ENCODE data around the gene ASIC3.

The ASIC3 gene

GRCh38 chr7:151085691-151086620, 37.6 kb downstream of the ASIC3 start, which contains the start of gene AGAP3:
Gene AGAP3, plus strand, starts transcription at chr7:151086475. Its CDS starts 267 bp downstream, at chr7:151086742.
- peak; percentile 95 for DNase-seq (ENCODE audit: low spot score)

- peak; percentile 26 for DNase-seq (ENCODE audit: low spot score)
These were observed 38.5 kb downstream of the ASIC3 start for GRCh38 chr7:151086802-151087244.

DNA sequence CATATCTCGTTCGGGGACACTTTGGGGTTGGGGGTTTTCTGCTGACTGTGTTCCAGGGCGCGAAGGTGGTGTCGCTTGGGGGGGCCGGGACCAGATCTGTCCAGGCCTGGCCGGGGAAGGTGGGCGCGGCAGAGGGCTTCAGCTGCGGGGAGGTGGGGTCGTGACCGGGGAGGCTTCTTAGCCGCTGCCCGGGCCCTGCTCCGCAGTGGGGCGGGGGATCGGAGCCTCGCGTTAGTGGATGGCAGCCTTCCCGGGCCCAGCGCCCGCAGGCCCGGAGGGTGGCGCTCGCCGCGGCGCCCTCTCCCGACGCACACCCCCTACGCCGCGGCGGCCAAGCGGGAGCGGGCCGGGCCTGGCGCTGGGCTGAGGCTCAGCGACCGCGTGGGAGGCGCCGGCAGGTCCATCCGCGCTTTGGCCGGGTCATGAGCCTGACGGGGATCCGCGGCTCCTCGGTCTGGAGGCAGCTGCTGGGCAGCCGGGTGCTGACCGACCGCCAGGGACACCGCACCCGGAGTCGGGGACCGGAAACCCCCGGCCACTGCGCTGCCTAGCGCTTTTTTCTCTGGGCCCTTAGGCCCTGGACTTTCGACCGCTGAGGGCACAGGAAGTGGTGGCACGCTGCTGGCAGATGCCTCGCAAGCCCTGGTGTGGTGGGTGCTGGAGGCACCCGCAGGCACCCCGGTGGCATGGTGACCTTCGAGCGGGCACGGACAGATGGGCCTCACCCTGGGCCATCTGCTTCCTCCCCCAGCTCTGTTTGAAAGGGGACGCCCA, 39.1 kb downstream of the ASIC3 start:
- peak; percentile 79 for DNase-seq (ENCODE audit: low spot score)

DNA sequence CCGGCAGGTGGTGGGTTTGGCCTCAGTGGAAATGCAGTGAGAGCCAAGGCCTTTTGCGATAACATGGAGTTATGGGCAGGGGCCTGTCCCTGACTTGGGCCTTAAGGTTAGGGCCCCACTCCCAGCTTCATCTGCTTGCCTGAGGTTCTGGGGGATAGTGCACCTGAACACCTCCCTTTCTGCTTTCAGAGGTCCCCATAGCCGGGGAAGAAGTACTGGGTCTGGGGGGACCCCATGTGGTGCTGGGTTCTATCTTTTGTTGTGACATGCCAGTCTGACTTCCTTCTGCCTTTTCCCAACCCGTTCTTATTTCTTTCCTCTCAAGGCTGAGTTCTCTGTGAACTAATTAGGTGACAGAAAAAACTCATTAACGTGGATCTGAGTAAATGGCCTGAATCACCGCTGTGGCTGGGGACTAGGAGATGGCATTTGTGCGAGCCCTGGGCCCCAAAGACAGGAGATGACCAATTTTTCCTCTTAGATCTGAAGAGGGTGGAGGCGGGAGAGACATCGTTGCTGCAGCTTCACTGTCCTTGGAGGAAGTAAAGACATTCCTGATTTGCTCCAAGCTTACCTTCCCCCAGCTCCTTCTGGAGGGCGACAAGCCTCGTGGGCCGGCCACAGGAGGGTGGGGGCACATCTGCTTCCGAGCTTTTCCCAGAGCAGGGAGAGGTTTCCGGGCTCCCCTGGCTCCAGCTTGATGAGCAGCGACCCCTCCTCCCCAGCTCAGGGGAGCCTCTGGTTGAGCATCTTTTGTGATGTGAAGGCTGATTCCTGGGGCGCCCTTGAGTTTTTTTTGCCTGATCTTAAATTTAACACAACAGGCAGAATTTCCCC, 39.9 kb downstream of the ASIC3 start:
- peak; percentile 30 for DNase-seq (ENCODE audit: low spot score)

- DNase-seq (ENCODE audit: low spot score) = peak; percentile 66
These were observed 40.7 kb downstream of the ASIC3 start for GRCh38 chr7:151088856-151089699.

DNA sequence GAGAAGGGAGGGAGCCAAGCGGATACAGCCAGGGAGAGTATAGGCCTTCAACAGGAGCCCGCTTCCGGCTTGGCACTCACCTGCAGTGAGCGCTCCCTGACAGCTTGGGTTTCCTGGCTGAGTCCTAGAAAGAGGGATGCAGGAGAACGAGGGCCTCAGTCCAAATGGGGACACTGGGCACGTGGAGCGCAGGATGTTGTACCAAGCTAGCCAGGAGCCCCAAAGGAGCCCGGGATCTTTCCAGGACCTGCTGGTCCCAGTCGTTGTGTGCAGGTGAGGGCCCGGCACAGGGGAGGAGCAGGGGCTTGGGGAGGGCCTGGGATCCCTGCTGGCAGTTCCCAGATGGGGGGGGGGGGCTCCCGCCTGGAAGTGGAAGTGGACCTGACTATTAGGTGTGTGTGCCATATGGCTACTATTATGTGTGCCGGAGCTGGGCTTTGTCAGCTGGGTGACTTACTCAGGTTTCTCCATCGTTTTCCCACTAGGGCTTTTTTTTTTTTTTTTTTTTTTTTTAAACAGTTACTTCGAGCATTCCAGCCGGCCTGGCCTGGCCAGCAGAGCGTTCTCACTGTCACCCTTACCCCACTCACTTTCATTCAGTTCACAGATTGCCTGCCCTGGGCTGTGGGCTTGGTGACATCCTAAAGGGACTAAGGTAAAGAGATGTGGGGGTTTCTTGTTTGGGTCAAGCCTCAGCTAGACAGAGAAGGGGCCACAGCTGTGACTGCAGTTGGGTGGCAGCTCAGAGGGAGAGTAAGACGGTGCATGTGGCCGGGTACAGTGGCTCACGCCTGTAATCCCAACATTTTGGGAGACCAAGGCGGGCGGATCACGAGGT, 41.8 kb downstream of the ASIC3 start:
- peak; percentile 42 for DNase-seq (ENCODE audit: low spot score)

GRCh38 chr7:151091003-151091402, 42.7 kb downstream of the ASIC3 start:
- no peak for DNase-seq (ENCODE audit: low spot score)

DNA sequence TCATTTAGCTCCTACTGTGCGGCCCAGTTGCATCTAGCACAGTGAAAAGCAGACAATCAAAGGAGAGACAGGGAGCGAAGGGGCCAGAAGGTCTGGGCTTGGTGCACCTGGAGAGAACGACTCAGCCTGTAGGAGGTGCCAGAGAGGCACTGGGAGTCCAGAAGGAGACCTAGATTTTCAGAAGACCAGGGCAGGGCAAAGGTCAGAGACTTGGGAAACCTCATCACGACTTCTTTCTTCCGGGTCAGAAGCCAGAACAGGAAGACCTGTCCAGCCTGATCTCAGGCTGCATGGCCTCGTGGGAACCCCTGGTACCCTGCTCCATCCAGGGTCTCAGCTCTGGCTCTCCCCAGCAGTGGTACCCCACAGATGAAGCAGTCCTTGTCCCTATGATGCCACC, 43.1 kb downstream of the ASIC3 start:
- DNase-seq (ENCODE audit: low spot score) = no peak

GRCh38 chr7:151091988-151092387, 43.7 kb downstream of the ASIC3 start:
- no peak for DNase-seq (ENCODE audit: low spot score)

- no peak for DNase-seq (ENCODE audit: low spot score)
These were observed 45.4 kb downstream of the ASIC3 start for GRCh38 chr7:151093748-151094147.

GRCh38 chr7:151094675-151095074, 46.3 kb downstream of the ASIC3 start:
- no peak for DNase-seq (ENCODE audit: low spot score)

GRCh38 chr7:151095123-151095797, 46.9 kb downstream of the ASIC3 start:
- DNase-seq (ENCODE audit: low spot score) = no peak

- DNase-seq (ENCODE audit: low spot score) = no peak
These were observed 47.6 kb downstream of the ASIC3 start for GRCh38 chr7:151095828-151096475.

GRCh38 chr7:151099486-151100211, 51.3 kb downstream of the ASIC3 start:
- DNase-seq (ENCODE audit: low spot score) = no peak

DNA sequence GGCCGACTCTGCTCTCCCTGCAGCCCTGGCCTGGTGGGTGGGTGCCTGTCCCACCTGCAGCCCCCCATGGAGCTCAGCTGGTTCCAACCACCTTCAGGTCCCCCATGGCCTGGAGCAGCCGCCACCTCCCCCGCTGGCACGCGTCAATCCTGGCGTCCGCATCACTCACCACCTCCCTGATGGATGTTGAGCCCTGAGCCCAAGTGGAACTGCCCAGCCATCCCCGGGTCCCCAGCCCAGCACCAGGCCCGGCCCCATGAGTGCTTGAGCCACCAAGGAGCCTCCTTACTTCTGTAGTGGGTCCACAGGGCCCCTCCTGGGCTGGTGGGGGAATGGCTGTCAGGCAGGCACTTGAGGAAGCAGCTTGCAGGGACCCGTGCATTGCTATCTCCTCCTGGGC, 52.6 kb downstream of the ASIC3 start:
- no peak for DNase-seq (ENCODE audit: low spot score)

DNA sequence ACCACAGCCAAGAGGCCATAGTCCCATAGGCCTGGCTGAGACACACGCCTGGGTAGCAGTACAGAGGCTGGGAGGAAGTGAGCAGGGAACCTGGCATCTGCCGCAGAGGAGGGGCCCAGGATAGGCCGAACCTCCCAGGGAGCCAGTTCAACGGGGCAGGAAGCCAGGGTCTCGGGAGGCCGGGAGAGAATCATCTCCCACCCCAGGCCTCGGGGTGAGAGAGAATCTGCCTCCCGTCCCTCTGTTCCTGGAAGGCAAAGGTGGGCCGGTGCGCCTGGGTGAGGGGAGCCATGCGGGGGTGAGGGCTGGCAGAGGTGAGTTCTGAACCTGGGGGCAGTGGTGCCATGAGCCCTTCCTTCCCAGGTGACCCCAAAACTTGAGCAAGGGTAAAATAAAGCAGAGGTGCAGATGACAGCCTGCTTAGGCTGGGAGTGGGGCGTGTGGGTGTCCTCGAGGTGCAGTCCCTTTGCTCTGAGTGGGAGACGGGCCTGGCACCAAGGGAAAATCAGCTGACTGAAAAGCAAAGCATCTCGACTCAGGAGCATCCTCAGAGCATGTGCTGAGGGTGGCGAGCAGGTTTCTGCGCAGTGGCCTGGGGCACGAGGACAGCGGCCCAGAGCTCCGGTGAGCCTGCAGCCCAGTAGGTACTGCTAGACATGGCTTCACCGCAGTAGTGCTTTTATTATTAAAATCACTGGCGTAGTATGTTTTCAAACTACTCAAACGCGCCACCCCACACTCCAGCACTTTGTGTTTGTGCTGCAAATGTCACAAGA, 53.5 kb downstream of the ASIC3 start:
- DNase-seq (ENCODE audit: low spot score) = no peak
